MM.1S (cell line): ENCODE measurements around the gene NAT16.

Source experiments
- EZH2 ChIP-seq: fragments of 300-600 bp; sonication (generic); optimal IDR thresholded peaks from 2 replicates; pipeline ENCODE3; 2017; ENCODE audit warnings: low read depth, mild to moderate bottlenecking, antibody characterized with exemption, low read length, mixed read lengths
- TF ChIP-seq, protein P1 (sequence below): fragments of 300-600 bp; sonication (generic); IDR thresholded peaks from 2 replicates; pipeline ENCODE4 v1.5.1; 2016; ENCODE audit warnings: antibody characterized with exemption, low read length, mixed read lengths

DNA sequence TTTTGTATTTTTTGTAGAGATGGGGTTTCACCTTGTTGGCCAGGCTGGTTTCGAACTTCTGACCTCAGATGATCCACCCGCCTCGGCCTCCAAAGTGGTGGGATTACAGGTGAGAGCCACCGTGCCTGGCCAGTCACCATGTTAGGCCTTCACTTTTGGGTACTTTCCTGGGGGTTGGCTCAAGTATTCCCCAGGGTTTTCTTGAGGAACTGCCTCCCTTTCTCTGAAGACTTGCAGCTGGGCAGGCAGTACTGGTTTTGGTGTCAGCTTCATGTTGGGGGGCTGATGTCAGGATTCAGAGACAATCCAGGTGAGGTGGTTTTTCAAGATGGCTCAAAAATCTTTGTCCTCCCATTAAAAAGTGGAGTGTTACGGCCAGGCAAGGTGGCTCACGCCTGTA lies 45.6 kb upstream of the NAT16 start:
- TF ChIP-seq, protein P1, sequence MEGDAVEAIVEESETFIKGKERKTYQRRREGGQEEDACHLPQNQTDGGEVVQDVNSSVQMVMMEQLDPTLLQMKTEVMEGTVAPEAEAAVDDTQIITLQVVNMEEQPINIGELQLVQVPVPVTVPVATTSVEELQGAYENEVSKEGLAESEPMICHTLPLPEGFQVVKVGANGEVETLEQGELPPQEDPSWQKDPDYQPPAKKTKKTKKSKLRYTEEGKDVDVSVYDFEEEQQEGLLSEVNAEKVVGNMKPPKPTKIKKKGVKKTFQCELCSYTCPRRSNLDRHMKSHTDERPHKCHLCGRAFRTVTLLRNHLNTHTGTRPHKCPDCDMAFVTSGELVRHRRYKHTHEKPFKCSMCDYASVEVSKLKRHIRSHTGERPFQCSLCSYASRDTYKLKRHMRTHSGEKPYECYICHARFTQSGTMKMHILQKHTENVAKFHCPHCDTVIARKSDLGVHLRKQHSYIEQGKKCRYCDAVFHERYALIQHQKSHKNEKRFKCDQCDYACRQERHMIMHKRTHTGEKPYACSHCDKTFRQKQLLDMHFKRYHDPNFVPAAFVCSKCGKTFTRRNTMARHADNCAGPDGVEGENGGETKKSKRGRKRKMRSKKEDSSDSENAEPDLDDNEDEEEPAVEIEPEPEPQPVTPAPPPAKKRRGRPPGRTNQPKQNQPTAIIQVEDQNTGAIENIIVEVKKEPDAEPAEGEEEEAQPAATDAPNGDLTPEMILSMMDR, result no peak
- no peak for TF ChIP-seq EZH2
